CD4-positive, alpha-beta T cell (primary cell): ENCODE data around the gene MRAP. TPM values are rescaled to one million over a fixed set of nuclear protein-coding genes. Genes with fewer than 3 reads are reported as not detected.

ENCODE experiments used
- ATAC-seq: fragments of 200-7000 bp; cut with Tn5 transposase; one replicate; pipeline ENCODE4 v1.10.0; 2022; ENCODE audit warnings: mild to moderate bottlenecking; ENCODE audit not compliant: poor library complexity
- CTCF ChIA-PET: fragments of 350-600 bp; sonication (Branson Sonifier 250); formaldehyde crosslinking; loops from one replicate; lab custom pipeline; 2021; ENCODE audit warnings: antibody characterized with exemption, inconsistent platforms; lab: Charles Lee
- POLR2A ChIA-PET: fragments of 350-600 bp; sonication (Branson Sonifier 250); formaldehyde crosslinking; loops from one replicate; lab custom pipeline; 2021; ENCODE audit warnings: antibody characterized with exemption, inconsistent platforms; lab: Charles Lee
- DNase-seq, 14 experiments: peaks; one replicate each; pipeline ENCODE4 v3.0.0-alpha.2; 2013 to 2020; ENCODE audit warnings: mixed read lengths in 2 of 14
- H3K27ac ChIP-seq, 2 donors: one replicate each; pipeline versions ENCODE4 v1.5.1 to v1.7.0; 2013; ENCODE audit warnings: low read length in 2 of 2, low read depth in 1 of 2, mild to moderate bottlenecking in 1 of 2
- H3K27me3 ChIP-seq, 2 experiments: 1 replicate in 1 of 2; 2 replicates in 1 of 2; pipeline versions ENCODE4 v1.6.1 to v1.7.0; 2013; ENCODE audit warnings: low read length in 2 of 2, control low read depth in 1 of 2, mild to moderate bottlenecking in 1 of 2, moderate library complexity in 1 of 2; ENCODE audit not compliant: insufficient read depth in 2 of 2, control insufficient read depth in 1 of 2
- H3K36me3 ChIP-seq: one replicate; pipeline ENCODE4 v1.6.1; 2013; ENCODE audit warnings: low read length, control low read depth; ENCODE audit not compliant: insufficient read depth
- H3K4me1 ChIP-seq: one replicate; pipeline ENCODE4 v1.6.1; 2013; ENCODE audit warnings: low read length, control low read depth; ENCODE audit not compliant: insufficient read depth
- H3K4me3 ChIP-seq: one replicate; pipeline ENCODE4 v1.5.1; 2013; ENCODE audit warnings: mild to moderate bottlenecking, low read length, moderate library complexity
- H3K9me3 ChIP-seq, 2 experiments: 1 replicate in 1 of 2; 2 replicates in 1 of 2; pipeline versions ENCODE4 v1.6.1 to v1.7.0; 2013; ENCODE audit warnings: low read length in 2 of 2, mild to moderate bottlenecking in 2 of 2, control low read depth in 1 of 2, moderate library complexity in 1 of 2; ENCODE audit not compliant: control insufficient read depth in 1 of 2, insufficient read depth in 1 of 2
- H3K27ac Mint-ChIP-seq: one replicate; pipeline ENCODE4 v1.8.0; 2020; ENCODE audit warnings: mixed read lengths
- H3K27me3 Mint-ChIP-seq: one replicate; pipeline ENCODE4 v1.8.0; 2021; ENCODE audit warnings: mixed read lengths
- H3K36me3 Mint-ChIP-seq: one replicate; pipeline ENCODE4 v1.8.0; 2021; ENCODE audit warnings: low read depth, mixed read lengths
- H3K4me1 Mint-ChIP-seq: one replicate; pipeline ENCODE4 v1.8.0; 2021; ENCODE audit warnings: low read depth, mixed read lengths
- H3K4me3 Mint-ChIP-seq: one replicate; pipeline ENCODE4 v1.8.0; 2020; ENCODE audit warnings: mild to moderate bottlenecking, mixed read lengths
- H3K9me3 Mint-ChIP-seq: one replicate; pipeline ENCODE4 v1.8.0; 2020; ENCODE audit warnings: mixed read lengths
- CTCF ChIP-seq: fragments of 200-600 bp; IDR thresholded peaks from one replicate; pipeline ENCODE4 v1.8.0; 2022; ENCODE audit warnings: antibody characterized with exemption, mild to moderate bottlenecking
- intact Hi-C, 2 experiments: fragments of 100-400 bp; cut with DNase I in 1 of 2; cut with micrococcal nuclease in 1 of 2; formaldehyde crosslinking; loops; one replicate each; pipeline versions ENCODE4 v1.15.1 to v1.9.0; 2023 to 2025; cut with DNase I, micrococcal nuclease
- total RNA-seq, 174 experiments: library from RNA in 2 of 174; stranded (reverse) in 2 of 174; gene quantifications; one replicate each; pipeline ENCODE4 v1.2.3 and lab custom pipeline; 2021 to 2026

MRAP gene
- total RNA-seq, 2 experiments from 2014 or later: not detected

GRCh38 chr21:32346951-32347350, 48.3 kb downstream of the MRAP start:
- Mint-ChIP-seq H3K27me3 (no peaks in the 10 kb centered on the region), H3K36me3 (peaks cover 97% of the 10 kb centered on the region), H3K27ac (no peak overlapping the region), H3K4me3 (no peak overlapping the region), H3K4me1 (no peaks in the 10 kb centered on the region), H3K9me3 (peaks cover 2% of the 10 kb centered on the region)
- DNase-seq (no peak), ATAC-seq (no peak)
- no peaks in the 10 kb centered on the region for H3K4me1 ChIP-seq
- ChIA-PET POLR2A (no interaction called here), CTCF (no interaction called here)
- peaks cover 15 to 23% of the 10 kb centered on the region in 2 experiments for H3K9me3 ChIP-seq
- intact Hi-C loops: no loop called here
- H3K36me3 ChIP-seq: peaks cover 99% of the 10 kb centered on the region
- no peak for TF ChIP-seq CTCF
- no peak overlapping the region for H3K4me3 ChIP-seq
- H3K27ac ChIP-seq: no peak overlapping the region
- H3K27me3 ChIP-seq: no peaks in the 10 kb centered on the region

- H3K4me3 Mint-ChIP-seq: no peak overlapping the region
These were observed 48.7 kb downstream of the MRAP start for GRCh38 chr21:32347351-32347750.

GRCh38 chr21:32347977-32348376, 49.3 kb downstream of the MRAP start:
- no peak overlapping the region for H3K27ac ChIP-seq
- no peak overlapping the region for H3K27ac Mint-ChIP-seq
- ChIA-PET POLR2A (no interaction called here), CTCF (no interaction called here)
- H3K9me3 ChIP-seq: peaks cover 15 to 23% of the 10 kb centered on the region in 2 experiments
- H3K27me3 Mint-ChIP-seq: no peaks in the 10 kb centered on the region
- no peaks in the 10 kb centered on the region for H3K4me1 ChIP-seq
- no peak overlapping the region for H3K4me3 Mint-ChIP-seq
- peaks cover 98% of the 10 kb centered on the region for H3K36me3 ChIP-seq
- ATAC-seq: no peak
- peaks cover 2% of the 10 kb centered on the region for H3K9me3 Mint-ChIP-seq
- intact Hi-C loops: no loop called here
- no peaks in the 10 kb centered on the region for H3K27me3 ChIP-seq
- peaks cover 97% of the 10 kb centered on the region for H3K36me3 Mint-ChIP-seq
- no peak for DNase-seq
- no peak for TF ChIP-seq CTCF
- no peak overlapping the region for H3K4me3 ChIP-seq
- no peaks in the 10 kb centered on the region for H3K4me1 Mint-ChIP-seq

More at GRCh38 chr21:32347351-32347750, 48.7 kb downstream of the MRAP start:
- peaks cover 98% of the 10 kb centered on the region for H3K36me3 ChIP-seq
- DNase-seq (no peak), ATAC-seq (no peak)
- peaks cover 2% of the 10 kb centered on the region for H3K9me3 Mint-ChIP-seq
- H3K4me1 ChIP-seq: no peaks in the 10 kb centered on the region
- no peak overlapping the region for H3K27ac Mint-ChIP-seq
- intact Hi-C loops: no loop called here
- H3K27ac ChIP-seq: no peak overlapping the region
- no peaks in the 10 kb centered on the region for H3K4me1 Mint-ChIP-seq
- CTCF ChIA-PET: no interaction called here
- H3K27me3 ChIP-seq: no peaks in the 10 kb centered on the region
- H3K27me3 Mint-ChIP-seq: no peaks in the 10 kb centered on the region
- TF ChIP-seq CTCF: no peak
- H3K9me3 ChIP-seq: peaks cover 15 to 23% of the 10 kb centered on the region in 2 experiments
- H3K36me3 Mint-ChIP-seq: peaks cover 97% of the 10 kb centered on the region
- POLR2A ChIA-PET: no interaction called here
- H3K4me3 ChIP-seq: no peak overlapping the region
